ENCODE results near the gene FAH.
"Not testable (repeated sequence)": the region's sequence is repeated elsewhere in the genome, so short reads cannot be mapped to it uniquely, and the experiment has no call there.

Gene FAH

GRCh38 chr15:80152896-80153876 is at the start of gene FAH:
Gene FAH (plus strand): TSS chr15:80152999. CDS start chr15:80153055, 56 bp downstream.
- DNase-seq = peak; percentile 49

DNA sequence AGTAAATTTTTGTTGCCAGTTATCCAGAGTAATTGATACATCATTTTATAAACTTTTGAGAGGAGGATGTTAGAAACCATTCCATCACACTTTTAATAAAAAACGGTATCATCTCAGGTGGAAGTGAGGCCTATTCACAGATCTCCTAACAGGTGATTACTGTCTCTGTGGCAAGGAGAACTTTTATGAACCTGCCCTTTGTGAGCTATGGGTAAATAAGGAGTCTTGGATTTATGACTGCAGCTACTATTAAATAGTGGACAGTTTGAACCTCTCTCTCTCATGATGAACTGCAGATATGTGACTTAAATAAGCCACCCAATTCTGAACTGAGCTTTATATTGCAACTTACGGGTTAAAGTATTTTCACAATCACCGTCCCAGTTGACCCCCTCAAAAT is 47.6 kb upstream of the FAH start:
- DNase-seq = no peak

GRCh38 chr15:80105595-80105994 is 47.2 kb upstream of the FAH start:
- DNase-seq = peak; percentile 53

DNA sequence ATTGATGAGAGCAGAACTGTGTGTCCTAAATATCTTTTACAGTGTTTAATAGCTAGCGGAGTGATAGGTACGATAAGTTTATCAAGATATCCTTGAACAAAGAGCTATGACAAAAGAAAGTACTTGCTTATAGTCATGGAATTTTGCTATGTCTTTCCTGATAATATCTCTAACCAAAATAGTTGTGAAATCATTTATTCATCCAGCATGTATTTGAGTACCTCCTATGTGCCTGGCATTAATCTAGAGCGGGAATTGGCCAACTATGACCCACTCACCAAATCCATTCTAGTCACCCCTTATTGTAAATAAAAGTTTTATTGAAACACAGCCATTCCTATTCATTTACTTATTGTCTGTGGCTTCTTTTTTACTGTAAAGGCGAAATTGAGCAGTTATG is 46.7 kb upstream of the FAH start:
- peak; percentile 73 for DNase-seq

DNA sequence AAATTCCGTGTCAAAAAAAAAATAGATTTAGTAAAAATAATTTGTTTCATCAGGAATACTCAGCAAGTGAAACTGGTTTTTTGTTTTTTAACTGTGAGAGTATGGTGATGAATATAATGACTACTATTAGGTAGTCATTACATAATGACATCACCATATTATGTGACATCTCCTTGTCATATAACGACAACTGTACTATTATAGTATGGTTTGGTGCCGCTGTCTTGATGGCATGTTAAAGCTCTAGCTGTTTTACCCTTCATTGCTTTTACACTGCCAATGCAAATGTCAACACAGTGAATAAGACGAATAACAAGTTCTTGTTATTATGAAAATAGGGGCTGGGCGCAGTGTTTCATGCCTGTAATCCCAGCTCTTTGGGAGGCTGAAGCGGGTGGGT is 45.6 kb upstream of the FAH start:
- no peak for DNase-seq

DNA sequence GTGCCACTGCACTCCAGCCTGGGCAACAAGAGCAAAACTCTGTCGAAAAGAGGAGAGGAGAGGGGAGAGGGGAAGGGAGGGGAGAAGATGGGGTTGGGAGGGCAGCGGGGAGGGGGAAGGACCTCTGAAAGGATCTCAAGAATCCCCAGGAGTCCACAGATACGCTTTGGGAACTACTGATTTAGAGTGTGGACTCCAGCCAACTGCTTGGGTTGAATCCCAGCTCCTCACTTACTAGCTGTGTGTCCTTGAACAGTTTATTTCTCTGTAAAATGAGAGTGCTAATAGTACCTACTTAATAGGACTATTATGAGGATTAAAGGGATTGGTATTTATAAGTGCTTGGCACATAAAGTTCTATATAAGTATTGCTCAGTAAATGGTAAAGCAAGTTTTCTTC is 45.0 kb upstream of the FAH start:
- DNase-seq = no peak

DNA sequence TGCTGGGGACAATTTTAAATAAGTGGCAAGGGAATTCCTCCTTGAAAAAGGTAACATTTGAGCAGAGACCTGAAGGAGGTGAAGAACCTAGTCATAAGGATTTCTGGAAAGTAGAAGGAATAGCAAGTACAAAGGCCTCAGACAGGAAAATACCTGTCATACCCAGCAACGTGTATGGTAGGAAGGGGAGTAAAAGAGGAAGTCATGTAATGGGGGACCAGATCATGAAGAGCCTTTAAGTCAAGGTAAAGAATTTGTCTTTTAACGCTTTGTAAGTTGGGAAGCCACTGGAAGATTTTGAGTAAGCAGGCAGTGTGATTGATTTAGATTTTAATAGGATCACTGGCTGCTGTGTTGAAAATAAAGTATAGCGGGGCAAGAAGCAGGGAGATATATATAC is 43.4 kb upstream of the FAH start:
- no peak for DNase-seq

GRCh38 chr15:80110920-80111319 is 41.9 kb upstream of the FAH start:
- DNase-seq = no peak

- no peak for DNase-seq
Measured at GRCh38 chr15:80114114-80114513, 38.7 kb upstream of the FAH start.

DNA sequence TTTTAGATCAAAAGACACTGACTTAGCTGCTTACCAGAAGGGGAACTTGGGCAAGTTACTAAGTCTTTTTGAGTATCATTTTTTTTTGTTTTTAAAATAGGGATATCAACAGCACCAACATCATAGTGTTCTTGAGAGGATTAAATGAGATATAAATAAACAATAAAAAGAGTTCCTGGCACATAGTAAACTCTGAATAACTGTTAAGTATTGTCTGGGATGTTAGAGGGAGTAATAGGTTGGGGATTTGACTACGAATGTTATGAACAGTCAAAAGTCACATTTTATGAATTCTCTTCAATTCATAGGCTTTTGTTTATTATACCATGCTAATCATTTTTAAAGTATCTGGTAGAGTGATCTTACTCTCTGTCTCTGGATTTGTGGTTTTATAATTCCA is 37.8 kb upstream of the FAH start:
- DNase-seq = no peak

DNA sequence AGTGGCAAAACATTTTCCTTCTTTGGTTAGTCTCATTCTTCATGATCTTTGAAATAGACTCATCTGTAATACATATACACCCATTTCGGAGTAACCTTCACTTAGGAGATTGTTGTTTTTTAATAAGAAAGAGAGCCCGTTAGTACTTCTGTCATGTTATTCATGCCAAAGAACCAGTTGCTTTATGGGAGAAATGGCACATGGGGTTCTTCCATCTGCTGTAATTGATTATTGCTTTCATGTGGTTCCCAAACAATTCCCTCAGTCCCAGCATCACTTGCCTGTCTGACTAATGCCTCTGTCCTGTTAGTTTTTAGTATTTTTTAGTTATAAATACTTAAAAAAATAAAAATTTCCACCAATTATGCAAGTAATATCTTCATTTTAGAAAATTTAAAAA is 33.8 kb upstream of the FAH start:
- DNase-seq = no peak

GRCh38 chr15:80120636-80121035 is 32.2 kb upstream of the FAH start:
- no peak for DNase-seq

- no peak for DNase-seq
Measured at GRCh38 chr15:80121546-80121945, 31.3 kb upstream of the FAH start.

GRCh38 chr15:80123034-80123433 is 29.8 kb upstream of the FAH start:
- DNase-seq = no peak

- not testable (repeated sequence) for DNase-seq
Measured at GRCh38 chr15:80127253-80127652, 25.5 kb upstream of the FAH start.

DNA sequence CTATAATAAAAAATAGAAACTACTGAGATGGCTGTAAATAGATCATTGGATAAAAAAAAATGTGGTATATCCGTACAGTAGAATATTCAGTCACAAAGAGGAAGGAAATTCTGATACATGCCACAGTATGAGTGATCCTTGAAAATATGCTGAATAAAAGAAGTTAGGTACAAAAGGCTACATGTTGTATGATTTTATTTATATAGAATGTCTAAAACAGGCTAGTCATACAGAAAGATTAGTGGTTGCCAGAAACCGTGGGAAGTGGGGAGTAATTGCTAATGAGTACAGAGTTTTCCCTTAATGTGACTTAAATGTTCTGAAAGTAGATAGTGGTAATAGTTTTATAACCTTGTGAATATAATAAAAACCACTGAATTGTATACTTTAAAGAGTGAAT is 24.9 kb upstream of the FAH start:
- no peak for DNase-seq

DNA sequence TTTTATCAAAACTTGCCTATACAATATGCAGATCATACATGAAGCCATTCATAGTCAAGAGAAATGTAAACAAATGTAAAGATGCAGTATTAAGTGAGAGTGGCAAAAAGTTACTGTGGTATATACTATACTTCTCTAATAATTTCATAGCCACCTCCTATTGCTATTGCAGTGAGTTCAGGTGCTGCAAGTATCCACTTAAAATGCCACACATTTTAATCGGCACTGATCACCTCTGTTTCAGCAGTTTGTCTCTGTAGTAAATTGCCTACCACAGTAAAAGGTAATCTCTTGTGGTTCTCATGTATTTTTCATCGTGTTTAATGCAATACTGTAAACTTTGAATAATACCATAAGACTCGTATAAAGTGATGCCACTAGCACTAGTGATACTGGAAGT is 20.4 kb upstream of the FAH start:
- no peak for DNase-seq

- no peak for DNase-seq
Measured at GRCh38 chr15:80136854-80137253, 15.9 kb upstream of the FAH start.

DNA sequence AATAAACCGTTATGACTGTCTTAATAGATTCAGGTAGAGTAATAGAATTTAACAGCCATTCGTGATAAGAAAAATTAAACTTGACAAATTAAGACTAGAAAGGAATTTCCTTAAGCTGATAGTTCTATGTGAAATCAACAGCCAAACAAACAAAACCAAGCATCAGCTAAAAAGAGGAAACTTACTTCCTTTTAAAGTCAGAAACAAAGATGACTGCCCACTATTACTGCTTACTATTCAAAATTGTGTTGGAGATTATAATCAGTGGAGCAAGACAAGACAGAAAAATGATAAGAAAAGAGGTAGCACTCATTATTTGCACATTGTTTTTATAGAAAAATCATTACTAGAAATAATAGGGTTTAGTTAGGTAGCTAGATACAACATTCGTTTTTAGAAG is 13.8 kb upstream of the FAH start:
- DNase-seq = no peak

- DNase-seq = no peak
Measured at GRCh38 chr15:80140909-80141308, 11.9 kb upstream of the FAH start.

- DNase-seq = no peak
Measured at GRCh38 chr15:80141916-80142598, 10.7 kb upstream of the FAH start.

DNA sequence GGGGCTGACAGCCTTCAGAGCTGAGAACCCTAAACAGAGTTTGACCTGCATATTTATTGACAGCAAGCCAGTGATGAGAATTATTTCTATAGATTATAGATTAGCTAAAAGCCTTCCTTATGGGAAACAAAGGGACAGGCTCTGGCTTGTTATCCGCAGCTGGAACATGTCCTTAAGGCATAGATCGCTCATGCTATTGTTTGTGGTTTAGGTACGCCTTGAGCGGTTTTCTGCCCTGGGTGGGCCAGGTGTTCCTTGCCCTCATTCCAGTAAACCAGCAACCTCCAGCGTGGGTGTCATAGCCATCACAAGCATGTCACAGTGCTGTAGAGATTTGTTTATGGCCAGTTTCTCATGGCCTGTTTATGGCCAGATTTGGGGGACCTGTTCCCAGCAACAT is 10.2 kb upstream of the FAH start:
- DNase-seq = no peak

DNA sequence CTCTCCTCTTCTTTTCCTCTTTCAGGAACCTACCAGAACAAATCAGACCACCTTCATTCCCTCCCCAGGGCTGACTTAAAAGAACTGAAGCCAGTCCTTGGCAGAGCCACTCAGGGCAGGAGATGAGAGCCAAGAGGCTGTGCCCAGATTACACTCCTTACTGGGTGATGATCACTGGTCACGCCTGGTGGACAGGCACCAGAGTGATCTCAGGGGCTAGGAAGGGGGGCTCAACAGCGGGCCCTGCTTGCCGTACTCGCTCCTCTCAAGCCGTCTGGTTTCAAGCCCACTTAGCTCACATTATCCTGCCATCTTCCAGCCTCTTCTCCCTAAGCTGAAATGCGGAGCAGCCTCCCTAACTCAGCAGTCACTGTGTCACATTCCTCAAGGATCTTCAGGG is 1.7 kb upstream of the FAH start:
- no peak for DNase-seq

DNA sequence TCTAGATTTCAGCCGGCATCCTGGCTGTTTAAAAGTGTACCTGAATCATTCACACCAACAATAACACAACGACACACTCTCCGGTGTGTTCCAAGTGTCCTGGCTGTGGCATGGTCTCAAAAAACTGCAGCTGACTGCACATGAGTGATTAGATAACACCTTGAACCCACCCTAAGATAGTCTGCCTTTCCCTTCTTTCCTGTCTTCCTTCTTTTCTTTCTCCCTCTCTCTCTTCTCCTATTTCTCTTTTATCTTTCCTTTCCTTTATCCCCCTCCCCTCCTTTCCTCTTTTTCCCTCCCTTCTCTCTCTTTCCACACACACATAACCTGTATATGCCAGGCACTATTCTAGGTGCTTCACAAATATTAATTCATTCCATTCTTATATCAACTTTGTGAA is 1.2 kb upstream of the FAH start:
- no peak for DNase-seq
